Measurements from ENCODE around the gene ARID5B. TPM values are rescaled to one million over a fixed set of nuclear protein-coding genes. Genes with fewer than 3 reads are reported as not detected.

Gene ARID5B, protein sequence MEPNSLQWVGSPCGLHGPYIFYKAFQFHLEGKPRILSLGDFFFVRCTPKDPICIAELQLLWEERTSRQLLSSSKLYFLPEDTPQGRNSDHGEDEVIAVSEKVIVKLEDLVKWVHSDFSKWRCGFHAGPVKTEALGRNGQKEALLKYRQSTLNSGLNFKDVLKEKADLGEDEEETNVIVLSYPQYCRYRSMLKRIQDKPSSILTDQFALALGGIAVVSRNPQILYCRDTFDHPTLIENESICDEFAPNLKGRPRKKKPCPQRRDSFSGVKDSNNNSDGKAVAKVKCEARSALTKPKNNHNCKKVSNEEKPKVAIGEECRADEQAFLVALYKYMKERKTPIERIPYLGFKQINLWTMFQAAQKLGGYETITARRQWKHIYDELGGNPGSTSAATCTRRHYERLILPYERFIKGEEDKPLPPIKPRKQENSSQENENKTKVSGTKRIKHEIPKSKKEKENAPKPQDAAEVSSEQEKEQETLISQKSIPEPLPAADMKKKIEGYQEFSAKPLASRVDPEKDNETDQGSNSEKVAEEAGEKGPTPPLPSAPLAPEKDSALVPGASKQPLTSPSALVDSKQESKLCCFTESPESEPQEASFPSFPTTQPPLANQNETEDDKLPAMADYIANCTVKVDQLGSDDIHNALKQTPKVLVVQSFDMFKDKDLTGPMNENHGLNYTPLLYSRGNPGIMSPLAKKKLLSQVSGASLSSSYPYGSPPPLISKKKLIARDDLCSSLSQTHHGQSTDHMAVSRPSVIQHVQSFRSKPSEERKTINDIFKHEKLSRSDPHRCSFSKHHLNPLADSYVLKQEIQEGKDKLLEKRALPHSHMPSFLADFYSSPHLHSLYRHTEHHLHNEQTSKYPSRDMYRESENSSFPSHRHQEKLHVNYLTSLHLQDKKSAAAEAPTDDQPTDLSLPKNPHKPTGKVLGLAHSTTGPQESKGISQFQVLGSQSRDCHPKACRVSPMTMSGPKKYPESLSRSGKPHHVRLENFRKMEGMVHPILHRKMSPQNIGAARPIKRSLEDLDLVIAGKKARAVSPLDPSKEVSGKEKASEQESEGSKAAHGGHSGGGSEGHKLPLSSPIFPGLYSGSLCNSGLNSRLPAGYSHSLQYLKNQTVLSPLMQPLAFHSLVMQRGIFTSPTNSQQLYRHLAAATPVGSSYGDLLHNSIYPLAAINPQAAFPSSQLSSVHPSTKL
- 13.7 TPM for total RNA-seq
- long read RNA-seq, partial matches to known transcripts: 1 of 2 reads
- long read RNA-seq, other reads (novel, unspliced or antisense): 1 of 2 reads

DNA sequence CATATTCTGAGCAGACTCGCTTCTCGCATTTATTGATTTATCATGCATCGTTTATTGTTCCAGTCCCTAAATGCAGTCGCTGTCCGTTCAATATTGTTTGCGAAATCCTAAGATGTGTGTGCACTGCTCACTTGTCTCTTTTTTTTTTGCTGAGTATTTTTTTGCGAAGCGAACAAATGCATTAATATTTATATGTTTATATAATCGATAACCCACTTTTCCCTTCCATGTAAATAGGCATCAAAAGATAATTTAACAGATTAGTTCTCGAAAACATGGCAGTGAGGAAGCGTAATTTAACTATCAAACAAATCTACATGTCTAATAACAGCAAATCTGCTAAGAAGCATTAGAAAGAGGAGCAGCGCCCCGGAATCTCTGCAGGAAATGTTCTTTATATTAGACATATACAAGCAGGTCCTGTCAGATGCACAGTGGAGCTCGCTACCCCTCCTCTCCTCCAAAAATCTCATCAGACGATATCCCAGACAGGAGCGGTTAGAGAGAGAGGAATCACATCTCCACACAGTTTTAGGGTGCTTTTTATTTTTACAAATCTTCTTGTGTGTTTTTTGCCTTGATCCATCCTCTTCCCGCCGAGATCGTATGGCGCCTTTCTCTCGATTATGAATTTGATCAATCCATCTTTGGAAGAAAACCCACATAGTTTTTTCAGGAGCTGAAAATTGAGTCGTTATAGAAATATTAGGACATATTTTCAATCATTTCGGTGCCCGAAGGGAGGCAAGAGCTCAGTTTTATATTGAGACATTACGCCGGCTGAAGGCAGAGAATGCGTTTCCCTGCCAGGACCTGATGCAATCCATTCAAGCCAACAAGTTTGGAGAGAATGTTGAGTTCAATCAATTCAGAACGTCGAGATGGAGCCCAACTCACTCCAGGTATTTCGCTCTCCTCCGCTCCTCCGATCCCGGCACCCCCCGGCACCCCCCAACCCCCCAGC is at the start of gene ARID5B:
ARID5B (plus strand) TSS at position 871 of the 964 bp plus-strand sequence; CDS start at position 882, 11 bp downstream.
- no peak for DNase-seq
- intact Hi-C loops (cut with micrococcal nuclease): no loop called here
- H3K4me3 ChIP-seq: peak within 1 kb of the TSS; percentile 82
- no peaks in the 10 kb centered on the region for H3K9me3 ChIP-seq (replicated peaks)
- H3K4me1 ChIP-seq: peaks cover 73% of the 10 kb centered on the region
- TF ChIP-seq, protein P1, sequence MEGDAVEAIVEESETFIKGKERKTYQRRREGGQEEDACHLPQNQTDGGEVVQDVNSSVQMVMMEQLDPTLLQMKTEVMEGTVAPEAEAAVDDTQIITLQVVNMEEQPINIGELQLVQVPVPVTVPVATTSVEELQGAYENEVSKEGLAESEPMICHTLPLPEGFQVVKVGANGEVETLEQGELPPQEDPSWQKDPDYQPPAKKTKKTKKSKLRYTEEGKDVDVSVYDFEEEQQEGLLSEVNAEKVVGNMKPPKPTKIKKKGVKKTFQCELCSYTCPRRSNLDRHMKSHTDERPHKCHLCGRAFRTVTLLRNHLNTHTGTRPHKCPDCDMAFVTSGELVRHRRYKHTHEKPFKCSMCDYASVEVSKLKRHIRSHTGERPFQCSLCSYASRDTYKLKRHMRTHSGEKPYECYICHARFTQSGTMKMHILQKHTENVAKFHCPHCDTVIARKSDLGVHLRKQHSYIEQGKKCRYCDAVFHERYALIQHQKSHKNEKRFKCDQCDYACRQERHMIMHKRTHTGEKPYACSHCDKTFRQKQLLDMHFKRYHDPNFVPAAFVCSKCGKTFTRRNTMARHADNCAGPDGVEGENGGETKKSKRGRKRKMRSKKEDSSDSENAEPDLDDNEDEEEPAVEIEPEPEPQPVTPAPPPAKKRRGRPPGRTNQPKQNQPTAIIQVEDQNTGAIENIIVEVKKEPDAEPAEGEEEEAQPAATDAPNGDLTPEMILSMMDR (IDR thresholded peaks at IDR 0.05; ENCODE audit: borderline replicate concordance): no peak
- no peaks in the 10 kb centered on the region for H3K36me3 ChIP-seq
- peak within 1 kb of the TSS; percentile 96 for H3K27ac ChIP-seq (replicated peaks)
- H3K27me3 ChIP-seq (ENCODE audit: low read depth): no peaks in the 10 kb centered on the region

DNA sequence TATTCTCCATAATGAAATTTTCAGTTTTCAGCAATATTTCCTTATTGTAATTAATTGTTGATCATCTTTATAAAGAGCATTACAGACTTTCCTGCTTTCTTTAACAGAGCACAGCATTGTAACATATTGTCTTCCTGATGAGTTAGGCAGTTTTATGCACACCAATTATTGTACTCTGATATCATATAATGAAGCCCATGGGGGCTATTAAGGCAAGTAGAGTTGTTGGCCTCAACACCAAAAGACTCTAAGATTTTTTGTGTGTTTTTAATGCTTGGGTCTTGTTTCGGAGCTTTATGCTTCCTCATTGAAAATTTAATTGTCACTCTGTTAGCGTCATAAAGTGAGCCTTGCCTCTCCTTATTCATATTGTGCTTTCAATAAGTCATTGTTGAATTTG is 49.2 kb upstream of the ARID5B start:
- Histone ChIP-seq H3K9me3 (replicated peaks) (no peaks in the 10 kb centered on the region), H3K27me3 (ENCODE audit: low read depth) (no peaks in the 10 kb centered on the region), H3K27ac (replicated peaks) (no peak overlapping the region), H3K4me3 (no peak overlapping the region), H3K4me1 (no peaks in the 10 kb centered on the region), H3K36me3 (no peaks in the 10 kb centered on the region)
- DNase-seq: no peak
- TF ChIP-seq, protein P1 (IDR thresholded peaks at IDR 0.05; ENCODE audit: borderline replicate concordance): no peak
- intact Hi-C loops (cut with micrococcal nuclease): no loop called here

DNA sequence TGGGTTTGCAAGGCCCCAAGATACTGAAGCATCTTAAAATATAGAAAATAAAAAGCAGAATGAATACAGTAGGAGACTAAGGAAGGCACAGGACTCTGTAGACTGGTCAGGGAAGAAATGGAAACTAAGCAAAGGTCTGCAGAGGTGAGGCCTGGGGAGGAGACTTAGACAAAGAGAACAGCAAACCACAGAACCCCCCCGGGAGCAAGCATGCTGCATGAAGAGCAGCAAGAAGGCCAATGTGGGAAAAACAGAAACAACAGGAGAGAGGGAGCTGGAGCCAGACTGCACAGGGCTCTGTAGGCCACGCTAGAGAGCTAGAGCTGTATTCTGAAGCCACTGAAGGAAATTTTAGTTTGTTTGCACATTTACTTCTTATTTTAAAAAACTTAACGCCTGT is 45.7 kb upstream of the ARID5B start:
- H3K27ac ChIP-seq (replicated peaks): no peak overlapping the region
- TF ChIP-seq, protein P1 (IDR thresholded peaks at IDR 0.05; ENCODE audit: borderline replicate concordance): no peak
- no peaks in the 10 kb centered on the region for H3K27me3 ChIP-seq (ENCODE audit: low read depth)
- intact Hi-C loops (cut with micrococcal nuclease): no loop called here
- H3K4me1 ChIP-seq: no peaks in the 10 kb centered on the region
- H3K36me3 ChIP-seq: no peaks in the 10 kb centered on the region
- H3K4me3 ChIP-seq: no peak overlapping the region
- no peak for DNase-seq
- no peaks in the 10 kb centered on the region for H3K9me3 ChIP-seq (replicated peaks)

DNA sequence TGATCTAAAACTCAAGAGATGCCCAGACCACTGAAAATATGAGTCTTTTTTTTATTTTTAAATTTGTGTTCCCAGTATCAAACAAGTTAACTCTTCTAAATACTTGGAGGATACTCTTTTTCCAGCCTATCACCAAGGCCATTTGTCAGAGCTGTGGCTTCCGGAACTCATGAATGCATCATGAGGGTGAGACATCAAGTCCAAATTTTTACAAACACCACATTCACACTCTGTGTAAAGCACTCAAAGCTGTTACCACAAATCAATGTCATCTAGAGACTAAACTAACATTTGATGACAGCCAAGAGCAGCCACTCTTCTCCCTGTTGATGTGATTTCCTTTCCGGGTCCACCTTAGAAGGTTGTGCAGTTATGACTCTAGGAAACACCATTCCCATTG is 43.8 kb upstream of the ARID5B start:
- Histone ChIP-seq H3K27ac (replicated peaks) (no peak overlapping the region), H3K9me3 (replicated peaks) (no peaks in the 10 kb centered on the region), H3K4me3 (no peak overlapping the region), H3K4me1 (no peaks in the 10 kb centered on the region), H3K36me3 (no peaks in the 10 kb centered on the region), H3K27me3 (ENCODE audit: low read depth) (no peaks in the 10 kb centered on the region)
- intact Hi-C loops (cut with micrococcal nuclease): no loop called here
- no peak for DNase-seq
- TF ChIP-seq, protein P1 (IDR thresholded peaks at IDR 0.05; ENCODE audit: borderline replicate concordance): no peak

Data from left ventricle myocardium inferior (tissue), 1 donor.